GM12878 (cell line): ENCODE measurements around the gene PAQR7. TPM values are rescaled to one million over a fixed set of nuclear protein-coding genes. Genes with fewer than 3 reads are reported as not detected.

Source experiments
- ATAC-seq: fragments of 200-7000 bp; cut with Tn5 transposase; 3 replicates; pipeline ENCODE4 v1.9.1; 2020; ENCODE audit warnings: mild to moderate bottlenecking, moderate library complexity
- BruUV-seq: library from RNA; stranded (reverse); fragments of 400-500 nt; replicated peaks from 2 replicates; lab custom pipeline; 2021; lab: Mats Ljungman, UMichigan
- CTCF ChIA-PET: fragments of 300-600 bp; sonication (Branson Sonifier 250); formaldehyde crosslinking; extraction: SDS; loops from one replicate; lab custom pipeline; 2021; ENCODE audit warnings: inconsistent platforms; lab: Yijun Ruan, JAX
- POLR2A ChIA-PET: fragments of 350-600 bp; formaldehyde crosslinking; extraction: SDS; loops from one replicate; lab custom pipeline; 2021; ENCODE audit warnings: inconsistent platforms; lab: Charles Lee
- RAD21 ChIA-PET: fragments of 300-600 bp; sonication (Branson Sonifier 250); formaldehyde crosslinking; loops from one replicate; lab custom pipeline; 2023; ENCODE audit warnings: antibody characterized with exemption; ENCODE audit not compliant: unreplicated experiment; lab: Charles Lee
- SMC1A ChIA-PET: fragments of 300-600 bp; sonication (Branson Sonifier 250); formaldehyde crosslinking; loops from one replicate; lab custom pipeline; 2023; ENCODE audit not compliant: unreplicated experiment, uncharacterized antibody; lab: Charles Lee
- DNase-seq: peaks from one replicate; pipeline ENCODE4 v3.0.0-alpha.2; 2011; ENCODE audit warnings: low read depth, low spot score
- FAIRE-seq: peaks from 3 replicates; lab custom pipeline; 2011; peaks lifted over from hg19 to GRCh38; lab: Jason Lieb, UNC
- H2AFZ ChIP-seq: 2 replicates; pipeline ENCODE4 v1.6.0; 2011; ENCODE audit warnings: low read depth, low read length, control low read depth; ENCODE audit not compliant: control insufficient read depth
- H3K27ac ChIP-seq: 2 replicates; pipeline ENCODE4 v1.5.1; 2011; ENCODE audit warnings: control low read depth; ENCODE audit not compliant: control insufficient read depth, insufficient read depth
- H3K27me3 ChIP-seq, 2 experiments: replicated peaks in 1 of 2; 2 replicates each; pipeline versions ENCODE4 v1.6.0 to v1.6.1; 2011; ENCODE audit warnings: low read length in 1 of 2; ENCODE audit not compliant: control insufficient read depth in 2 of 2, insufficient read depth in 2 of 2
- H3K36me3 ChIP-seq, 2 experiments: 2 replicates each; pipeline ENCODE4 v1.5.1; 2011; ENCODE audit warnings: low read length in 1 of 2; ENCODE audit not compliant: control insufficient read depth in 2 of 2, insufficient read depth in 2 of 2
- H3K4me1 ChIP-seq: 2 replicates; pipeline ENCODE4 v1.6.1; 2011; ENCODE audit warnings: mild to moderate bottlenecking, low read length, moderate library complexity, mixed read lengths; ENCODE audit not compliant: control insufficient read depth, insufficient read depth
- H3K4me2 ChIP-seq: 2 replicates; pipeline ENCODE4 v1.6.0; 2011; ENCODE audit warnings: control low read depth; ENCODE audit not compliant: control insufficient read depth, insufficient read depth
- H3K4me3 ChIP-seq: fragments of 200-600 bp; sonication (generic); 2 replicates; pipeline ENCODE4 v1.5.1; 2016
- H3K79me2 ChIP-seq: 2 replicates; pipeline ENCODE4 v1.6.0; 2011; ENCODE audit warnings: low read length; ENCODE audit not compliant: control insufficient read depth, insufficient read depth
- H3K9ac ChIP-seq: 2 replicates; pipeline ENCODE4 v1.8.0; 2011; ENCODE audit warnings: low read length, control low read depth, mixed read lengths; ENCODE audit not compliant: control insufficient read depth, insufficient read depth
- H3K9me3 ChIP-seq: replicated peaks from 3 replicates; pipeline ENCODE4 v1.5.1; 2011; ENCODE audit warnings: mild to moderate bottlenecking, low read length; ENCODE audit not compliant: control insufficient read depth, insufficient read depth
- H4K20me1 ChIP-seq: 2 replicates; pipeline ENCODE4 v1.6.0; 2011; ENCODE audit not compliant: control insufficient read depth, insufficient read depth
- CREB1 ChIP-seq: IDR thresholded peaks from 2 replicates; pipeline ENCODE4 v1.6.1; 2012; ENCODE audit warnings: low read depth, mild to moderate bottlenecking, inconsistent platforms
- FOXK2 ChIP-seq: fragments of 450-650 bp; IDR thresholded peaks from 2 replicates; pipeline ENCODE4 v1.6.1; 2017; ENCODE audit warnings: mild to moderate bottlenecking, moderate library complexity
- NRF1 ChIP-seq: conservative IDR thresholded peaks from 2 replicates; pipeline ENCODE4 v1.6.1; 2011; ENCODE audit warnings: mild to moderate bottlenecking, low read depth, low read length, improper control_type of control experiment
- SRF ChIP-seq, 2 experiments: IDR thresholded peaks; 2 replicates each; pipeline ENCODE4 v1.6.1; 2011; ENCODE audit warnings: low read depth in 2 of 2, low read length in 2 of 2, mild to moderate bottlenecking in 1 of 2, moderate library complexity in 1 of 2
- STAT3 ChIP-seq: IDR thresholded peaks from 2 replicates; pipeline ENCODE4 v1.6.1; 2011; ENCODE audit warnings: low read depth, low read length, improper control_type of control experiment
- ZNF217 ChIP-seq: fragments of 450-650 bp; IDR thresholded peaks from 2 replicates; pipeline ENCODE4 v1.6.1; 2017; ENCODE audit warnings: antibody characterized with exemption, mild to moderate bottlenecking
- ZSCAN29 ChIP-seq: fragments of 450-650 bp; IDR thresholded peaks from 2 replicates; pipeline ENCODE4 v1.6.1; 2017; ENCODE audit warnings: mild to moderate bottlenecking, moderate library complexity
- WGBS: methylation state at CpG from one replicate; pipeline ENCODE4 v1.1.6; 2016; ENCODE audit warnings: low lambda C conversion rate; ENCODE audit not compliant: insufficient replicate concordance, insufficient coverage; ENCODE audit errors: missing lambda C conversion rate; 5-methylcytosine and 5-hydroxymethylcytosine counted together
- in situ Hi-C: fragments of 300-500 bp; cut with MboI; formaldehyde crosslinking; loops from 9 replicates; pipeline ENCODE4 v1.14.3; 2018; ENCODE audit warnings: mixed read lengths
- intact Hi-C: fragments of 100-400 bp; cut with micrococcal nuclease; formaldehyde crosslinking; loops from one replicate; pipeline ENCODE4 v1.14.2; 2022; ENCODE audit not compliant: unreplicated experiment
- polyA plus RNA-seq, 11 experiments: library from polyadenylated mRNA; depleted of rRNA in 4 of 11; unstranded in 6 of 11; stranded (reverse) in 5 of 11; fragments of >200 nt; fragmentation: Nextera tagmentation in 4 of 11; fragmentation: Illumina TruSeq in 1 of 11; extraction: Ambion mirVana in 4 of 11; extraction: Trizol in 1 of 11; gene quantifications; 1 replicate in 1 of 11; 2 replicates in 10 of 11; pipeline versions ENCODE4 v1.2.1 to v1.2.3, GENCODE V29; 2011 to 2016; ENCODE audit warnings: inconsistent platforms in 2 of 11, missing spikeins in 2 of 11, low read depth in 1 of 11
- total RNA-seq, 4 experiments: library from RNA; depleted of rRNA in 3 of 4; stranded (reverse); fragments of >200 nt in 3 of 4; fragmentation: Illumina TruSeq in 1 of 4; extraction: Trizol in 1 of 4; gene quantifications; 2 replicates each; pipeline versions ENCODE4 v1.2.1 to v1.2.3, GENCODE V29; 2013 to 2021
- TF ChIP-seq, protein P1 (sequence below): IDR thresholded peaks from 2 replicates; pipeline ENCODE4 v1.6.1; 2011; ENCODE audit warnings: borderline replicate concordance, low read depth, mild to moderate bottlenecking, moderate library complexity, low read length; ENCODE audit not compliant: insufficient read depth, poor library complexity, severe bottlenecking
- TF ChIP-seq, protein P2 (sequence below): fragments of 450-650 bp; IDR thresholded peaks from 2 replicates; pipeline ENCODE4 v1.6.1; 2017; ENCODE audit warnings: mild to moderate bottlenecking, moderate library complexity
- TF ChIP-seq, protein P3 (sequence below): fragments of 450-650 bp; formaldehyde crosslinking; IDR thresholded peaks from 2 replicates; pipeline ENCODE4 v1.4.0; 2020; ENCODE audit warnings: mild to moderate bottlenecking, moderate library complexity
- TF ChIP-seq, protein P4 (sequence below): fragments of 450-650 bp; IDR thresholded peaks from 2 replicates; pipeline ENCODE4 v1.6.1; 2018; ENCODE audit warnings: mild to moderate bottlenecking, low read depth, moderate library complexity; ENCODE audit not compliant: partially characterized antibody

PAQR7 gene
- total and polyA plus RNA-seq, 10 of the 15 experiments (the other 5 are each of a cell fraction or from before 2014, with no cell fraction given): 1.1 to 8.8 (median 5.2) TPM

DNA sequence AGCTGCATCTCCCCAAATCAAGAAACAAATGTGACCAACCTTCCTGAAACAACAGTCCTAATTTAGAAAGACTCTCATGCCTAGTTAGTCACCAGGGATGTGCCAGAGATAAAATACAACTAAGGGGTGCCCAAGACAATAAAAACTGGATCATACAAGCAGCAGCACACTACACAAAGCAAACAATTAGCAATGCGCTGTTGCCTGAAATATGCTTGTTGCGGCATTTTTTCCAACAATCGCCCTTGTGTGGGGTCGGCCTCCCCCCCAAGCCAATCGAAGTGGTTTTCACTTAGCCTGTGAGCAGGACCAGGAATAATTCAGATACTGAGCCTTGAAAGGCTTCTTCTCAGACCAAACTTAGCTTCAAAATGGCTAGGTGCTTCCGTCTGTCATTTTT is 32.1 kb upstream of the PAQR7 start:
- FAIRE-seq (no peak), DNase-seq (no peak), ATAC-seq (no peak)
- Histone ChIP-seq H3K4me3 (no peak overlapping the region), H3K27ac (no peak overlapping the region), H3K9ac (no peak overlapping the region), H3K4me1 (peaks cover 5% of the 10 kb centered on the region; the same call in 1 of the 2 replicates), H2AFZ (no peak overlapping the region), H3K36me3 (no peaks in the 10 kb centered on the region), H3K9me3 (no peaks in the 10 kb centered on the region), H4K20me1 (no peaks in the 10 kb centered on the region), H3K4me2 (no peak overlapping the region), H3K27me3 (no peaks in the 10 kb centered on the region; a peak in 3 of 4 replicates), H3K79me2 (peaks cover 27% of the 10 kb centered on the region)
- ChIA-PET CTCF (interaction anchor here (0.8 to 2.9 kb wide), 3 partner anchors 12 to 47 kb away, joined by 3 to 9 read pairs (median 4); no protein-coding TSS in a partner anchor), POLR2A (no interaction called here), SMC1A (interaction anchor here (19.7 kb wide), 1 partner anchor 91 kb away, joined by 319 read pairs; the partner anchor contains the start of gene PAFAH2), RAD21 (interaction anchor here (1.0 kb wide), 1 partner anchor 90 kb away, joined by 3 read pairs; the partner anchor contains the start of gene PAFAH2)
- intact Hi-C loops: no loop called here
- WGBS: 93% methylated on average over 6 of the region's 6 CpGs
- in situ Hi-C loops: no loop called here
- no TSS peak for BruUV-seq
- TF ChIP-seq, protein P1, sequence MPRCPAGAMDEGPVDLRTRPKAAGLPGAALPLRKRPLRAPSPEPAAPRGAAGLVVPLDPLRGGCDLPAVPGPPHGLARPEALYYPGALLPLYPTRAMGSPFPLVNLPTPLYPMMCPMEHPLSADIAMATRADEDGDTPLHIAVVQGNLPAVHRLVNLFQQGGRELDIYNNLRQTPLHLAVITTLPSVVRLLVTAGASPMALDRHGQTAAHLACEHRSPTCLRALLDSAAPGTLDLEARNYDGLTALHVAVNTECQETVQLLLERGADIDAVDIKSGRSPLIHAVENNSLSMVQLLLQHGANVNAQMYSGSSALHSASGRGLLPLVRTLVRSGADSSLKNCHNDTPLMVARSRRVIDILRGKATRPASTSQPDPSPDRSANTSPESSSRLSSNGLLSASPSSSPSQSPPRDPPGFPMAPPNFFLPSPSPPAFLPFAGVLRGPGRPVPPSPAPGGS: no peak
- no peak for TF ChIP-seq NRF1
- TF ChIP-seq ZNF217: no peak
- no peak for TF ChIP-seq FOXK2
- TF ChIP-seq, protein P2, sequence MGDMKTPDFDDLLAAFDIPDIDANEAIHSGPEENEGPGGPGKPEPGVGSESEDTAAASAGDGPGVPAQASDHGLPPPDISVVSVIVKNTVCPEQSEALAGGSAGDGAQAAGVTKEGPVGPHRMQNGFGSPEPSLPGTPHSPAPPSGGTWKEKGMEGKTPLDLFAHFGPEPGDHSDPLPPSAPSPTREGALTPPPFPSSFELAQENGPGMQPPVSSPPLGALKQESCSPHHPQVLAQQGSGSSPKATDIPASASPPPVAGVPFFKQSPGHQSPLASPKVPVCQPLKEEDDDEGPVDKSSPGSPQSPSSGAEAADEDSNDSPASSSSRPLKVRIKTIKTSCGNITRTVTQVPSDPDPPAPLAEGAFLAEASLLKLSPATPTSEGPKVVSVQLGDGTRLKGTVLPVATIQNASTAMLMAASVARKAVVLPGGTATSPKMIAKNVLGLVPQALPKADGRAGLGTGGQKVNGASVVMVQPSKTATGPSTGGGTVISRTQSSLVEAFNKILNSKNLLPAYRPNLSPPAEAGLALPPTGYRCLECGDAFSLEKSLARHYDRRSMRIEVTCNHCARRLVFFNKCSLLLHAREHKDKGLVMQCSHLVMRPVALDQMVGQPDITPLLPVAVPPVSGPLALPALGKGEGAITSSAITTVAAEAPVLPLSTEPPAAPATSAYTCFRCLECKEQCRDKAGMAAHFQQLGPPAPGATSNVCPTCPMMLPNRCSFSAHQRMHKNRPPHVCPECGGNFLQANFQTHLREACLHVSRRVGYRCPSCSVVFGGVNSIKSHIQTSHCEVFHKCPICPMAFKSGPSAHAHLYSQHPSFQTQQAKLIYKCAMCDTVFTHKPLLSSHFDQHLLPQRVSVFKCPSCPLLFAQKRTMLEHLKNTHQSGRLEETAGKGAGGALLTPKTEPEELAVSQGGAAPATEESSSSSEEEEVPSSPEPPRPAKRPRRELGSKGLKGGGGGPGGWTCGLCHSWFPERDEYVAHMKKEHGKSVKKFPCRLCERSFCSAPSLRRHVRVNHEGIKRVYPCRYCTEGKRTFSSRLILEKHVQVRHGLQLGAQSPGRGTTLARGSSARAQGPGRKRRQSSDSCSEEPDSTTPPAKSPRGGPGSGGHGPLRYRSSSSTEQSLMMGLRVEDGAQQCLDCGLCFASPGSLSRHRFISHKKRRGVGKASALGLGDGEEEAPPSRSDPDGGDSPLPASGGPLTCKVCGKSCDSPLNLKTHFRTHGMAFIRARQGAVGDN: no peak
- no peak for TF ChIP-seq SRF (IDR thresholded peaks at IDR 0.05; ENCODE audit: low read depth in 2 of 2, low read length in 2 of 2)
- no peak for TF ChIP-seq ZSCAN29
- TF ChIP-seq STAT3: no peak
- TF ChIP-seq, protein P3, sequence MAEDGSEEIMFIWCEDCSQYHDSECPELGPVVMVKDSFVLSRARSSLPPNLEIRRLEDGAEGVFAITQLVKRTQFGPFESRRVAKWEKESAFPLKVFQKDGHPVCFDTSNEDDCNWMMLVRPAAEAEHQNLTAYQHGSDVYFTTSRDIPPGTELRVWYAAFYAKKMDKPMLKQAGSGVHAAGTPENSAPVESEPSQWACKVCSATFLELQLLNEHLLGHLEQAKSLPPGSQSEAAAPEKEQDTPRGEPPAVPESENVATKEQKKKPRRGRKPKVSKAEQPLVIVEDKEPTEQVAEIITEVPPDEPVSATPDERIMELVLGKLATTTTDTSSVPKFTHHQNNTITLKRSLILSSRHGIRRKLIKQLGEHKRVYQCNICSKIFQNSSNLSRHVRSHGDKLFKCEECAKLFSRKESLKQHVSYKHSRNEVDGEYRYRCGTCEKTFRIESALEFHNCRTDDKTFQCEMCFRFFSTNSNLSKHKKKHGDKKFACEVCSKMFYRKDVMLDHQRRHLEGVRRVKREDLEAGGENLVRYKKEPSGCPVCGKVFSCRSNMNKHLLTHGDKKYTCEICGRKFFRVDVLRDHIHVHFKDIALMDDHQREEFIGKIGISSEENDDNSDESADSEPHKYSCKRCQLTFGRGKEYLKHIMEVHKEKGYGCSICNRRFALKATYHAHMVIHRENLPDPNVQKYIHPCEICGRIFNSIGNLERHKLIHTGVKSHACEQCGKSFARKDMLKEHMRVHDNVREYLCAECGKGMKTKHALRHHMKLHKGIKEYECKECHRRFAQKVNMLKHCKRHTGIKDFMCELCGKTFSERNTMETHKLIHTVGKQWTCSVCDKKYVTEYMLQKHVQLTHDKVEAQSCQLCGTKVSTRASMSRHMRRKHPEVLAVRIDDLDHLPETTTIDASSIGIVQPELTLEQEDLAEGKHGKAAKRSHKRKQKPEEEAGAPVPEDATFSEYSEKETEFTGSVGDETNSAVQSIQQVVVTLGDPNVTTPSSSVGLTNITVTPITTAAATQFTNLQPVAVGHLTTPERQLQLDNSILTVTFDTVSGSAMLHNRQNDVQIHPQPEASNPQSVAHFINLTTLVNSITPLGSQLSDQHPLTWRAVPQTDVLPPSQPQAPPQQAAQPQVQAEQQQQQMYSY: no peak
- no peak for TF ChIP-seq CREB1
- TF ChIP-seq, protein P4, sequence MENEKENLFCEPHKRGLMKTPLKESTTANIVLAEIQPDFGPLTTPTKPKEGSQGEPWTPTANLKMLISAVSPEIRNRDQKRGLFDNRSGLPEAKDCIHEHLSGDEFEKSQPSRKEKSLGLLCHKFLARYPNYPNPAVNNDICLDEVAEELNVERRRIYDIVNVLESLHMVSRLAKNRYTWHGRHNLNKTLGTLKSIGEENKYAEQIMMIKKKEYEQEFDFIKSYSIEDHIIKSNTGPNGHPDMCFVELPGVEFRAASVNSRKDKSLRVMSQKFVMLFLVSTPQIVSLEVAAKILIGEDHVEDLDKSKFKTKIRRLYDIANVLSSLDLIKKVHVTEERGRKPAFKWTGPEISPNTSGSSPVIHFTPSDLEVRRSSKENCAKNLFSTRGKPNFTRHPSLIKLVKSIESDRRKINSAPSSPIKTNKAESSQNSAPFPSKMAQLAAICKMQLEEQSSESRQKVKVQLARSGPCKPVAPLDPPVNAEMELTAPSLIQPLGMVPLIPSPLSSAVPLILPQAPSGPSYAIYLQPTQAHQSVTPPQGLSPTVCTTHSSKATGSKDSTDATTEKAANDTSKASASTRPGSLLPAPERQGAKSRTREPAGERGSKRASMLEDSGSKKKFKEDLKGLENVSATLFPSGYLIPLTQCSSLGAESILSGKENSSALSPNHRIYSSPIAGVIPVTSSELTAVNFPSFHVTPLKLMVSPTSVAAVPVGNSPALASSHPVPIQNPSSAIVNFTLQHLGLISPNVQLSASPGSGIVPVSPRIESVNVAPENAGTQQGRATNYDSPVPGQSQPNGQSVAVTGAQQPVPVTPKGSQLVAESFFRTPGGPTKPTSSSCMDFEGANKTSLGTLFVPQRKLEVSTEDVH: no peak
